Measurements from ENCODE around the gene ANO2.
A peak's percentile ranks its signal among the peaks of the same experiment; 100 is the strongest.
"Not testable (repeated sequence)": the region's sequence is repeated elsewhere in the genome, so short reads cannot be mapped to it uniquely, and the experiment has no call there.

The ANO2 gene

GRCh38 chr12:5889381-5890047, 55.5 kb downstream of the ANO2 start:
- Histone ChIP-seq H4K8ac (ENCODE audit: low read depth, low read length) (no peak overlapping the region), H3K14ac (ENCODE audit: low read length) (no peak overlapping the region), H3K4me2 (ENCODE audit: insufficient read depth, low read length, poor library complexity, severe bottlenecking) (no peak overlapping the region), H3K4me1 (ENCODE audit: control insufficient read depth in 2 of 2, insufficient read depth in 1 of 2, low read depth in 1 of 2, low read length in 2 of 2) (no peaks in the 10 kb centered on the region), H2BK12ac (ENCODE audit: low read length) (no peak overlapping the region), H2AFZ (ENCODE audit: low read length) (peak overlapping the region; percentile 51), H3K4ac (ENCODE audit: low read length) (no peak overlapping the region), H3K9me3 (replicated peaks in 1 of 2; ENCODE audit: control insufficient read depth in 2 of 2, insufficient read depth in 1 of 2, low read depth in 1 of 2, low read length in 2 of 2) (no peaks in the 10 kb centered on the region), H3K36me3 (replicated peaks in 1 of 2; ENCODE audit: control insufficient read depth in 2 of 2, insufficient read depth in 2 of 2, low read length in 2 of 2) (no peaks in the 10 kb centered on the region), H3K23ac (ENCODE audit: low read depth, low read length, poor library complexity) (no peak overlapping the region), H3K27ac (replicated peaks; ENCODE audit: low read length) (no peak overlapping the region), H2BK120ac (ENCODE audit: low read depth, low read length) (no peak overlapping the region), H2AK5ac (ENCODE audit: low read depth, low read length) (no peak overlapping the region), H3K9ac (ENCODE audit: low read depth, low read length, poor library complexity) (no peak overlapping the region), H3K18ac (ENCODE audit: low read length) (no peak overlapping the region), H3K4me3 (ENCODE audit: low read length in 2 of 2) (no peak overlapping the region), H2BK15ac (ENCODE audit: low read length) (no peak overlapping the region), H4K91ac (ENCODE audit: low read depth, low read length, poor library complexity) (no peak overlapping the region), H3K27me3 (ENCODE audit: control insufficient read depth in 3 of 3, insufficient read depth in 3 of 3, low read depth in 1 of 3, low read length in 3 of 3) (no peaks in the 10 kb centered on the region), H2BK5ac (ENCODE audit: low read length) (no peak overlapping the region), H3K79me1 (ENCODE audit: low read depth, low read length) (no peaks in the 10 kb centered on the region)
- WGBS, 2 donors (ENCODE audit: extremely low coverage in 2 of 2, insufficient read length in 2 of 2, insufficient replicate concordance in 1 of 2): no CpG with 5 or more reads among the region's 6 CpGs
- no peak for DNase-seq (ENCODE audit: low spot score)

- Histone ChIP-seq H3K23ac (ENCODE audit: low read depth, low read length, poor library complexity) (no peak overlapping the region), H4K91ac (ENCODE audit: low read depth, low read length, poor library complexity) (no peak overlapping the region), H3K9ac (ENCODE audit: low read depth, low read length, poor library complexity) (no peak overlapping the region), H3K4me3 (ENCODE audit: low read length in 2 of 2) (no peak overlapping the region), H2AFZ (ENCODE audit: low read length) (no peak overlapping the region), H2AK5ac (ENCODE audit: low read depth, low read length) (no peak overlapping the region), H3K4ac (ENCODE audit: low read length) (no peak overlapping the region), H2BK15ac (ENCODE audit: low read length) (no peak overlapping the region), H3K9me3 (replicated peaks in 1 of 2; ENCODE audit: control insufficient read depth in 2 of 2, insufficient read depth in 1 of 2, low read depth in 1 of 2, low read length in 2 of 2) (no peaks in the 10 kb centered on the region), H3K4me1 (ENCODE audit: control insufficient read depth in 2 of 2, insufficient read depth in 1 of 2, low read depth in 1 of 2, low read length in 2 of 2) (no peaks in the 10 kb centered on the region), H3K14ac (ENCODE audit: low read length) (no peak overlapping the region), H3K4me2 (ENCODE audit: insufficient read depth, low read length, poor library complexity, severe bottlenecking) (no peak overlapping the region), H2BK5ac (ENCODE audit: low read length) (no peak overlapping the region), H2BK12ac (ENCODE audit: low read length) (no peak overlapping the region), H3K27ac (replicated peaks; ENCODE audit: low read length) (no peak overlapping the region), H3K36me3 (replicated peaks in 1 of 2; ENCODE audit: control insufficient read depth in 2 of 2, insufficient read depth in 2 of 2, low read length in 2 of 2) (no peaks in the 10 kb centered on the region), H3K18ac (ENCODE audit: low read length) (peak overlapping the region; percentile 34), H3K27me3 (ENCODE audit: control insufficient read depth in 3 of 3, insufficient read depth in 3 of 3, low read depth in 1 of 3, low read length in 3 of 3) (no peaks in the 10 kb centered on the region), H2BK120ac (ENCODE audit: low read depth, low read length) (no peak overlapping the region), H4K8ac (ENCODE audit: low read depth, low read length) (no peak overlapping the region), H3K79me1 (ENCODE audit: low read depth, low read length) (no peaks in the 10 kb centered on the region)
- no CpG with 5 or more reads among the region's 26 CpGs for WGBS, 2 donors (ENCODE audit: extremely low coverage in 2 of 2, insufficient read length in 2 of 2, insufficient replicate concordance in 1 of 2)
- no peak for DNase-seq (ENCODE audit: low spot score)
These were observed 56.2 kb downstream of the ANO2 start for GRCh38 chr12:5888816-5889315.

- not testable (repeated sequence) for H2BK15ac ChIP-seq (ENCODE audit: low read length); H3K18ac ChIP-seq (ENCODE audit: low read length); H4K8ac ChIP-seq (ENCODE audit: low read depth, low read length); H3K4me2 ChIP-seq (ENCODE audit: insufficient read depth, low read length, poor library complexity, severe bottlenecking); H2BK12ac ChIP-seq (ENCODE audit: low read length); H3K36me3 ChIP-seq (replicated peaks in 1 of 2; ENCODE audit: control insufficient read depth in 2 of 2, insufficient read depth in 2 of 2, low read length in 2 of 2); H3K9ac ChIP-seq (ENCODE audit: low read depth, low read length, poor library complexity); H3K27ac ChIP-seq (replicated peaks; ENCODE audit: low read length); H3K27me3 ChIP-seq (ENCODE audit: control insufficient read depth in 3 of 3, insufficient read depth in 3 of 3, low read depth in 1 of 3, low read length in 3 of 3); H2BK5ac ChIP-seq (ENCODE audit: low read length); H2BK120ac ChIP-seq (ENCODE audit: low read depth, low read length); H3K23ac ChIP-seq (ENCODE audit: low read depth, low read length, poor library complexity); H3K79me1 ChIP-seq (ENCODE audit: low read depth, low read length); H3K14ac ChIP-seq (ENCODE audit: low read length); H2AFZ ChIP-seq (ENCODE audit: low read length); H3K4me3 ChIP-seq (ENCODE audit: low read length in 2 of 2); H3K9me3 ChIP-seq (replicated peaks in 1 of 2; ENCODE audit: control insufficient read depth in 2 of 2, insufficient read depth in 1 of 2, low read depth in 1 of 2, low read length in 2 of 2); H4K91ac ChIP-seq (ENCODE audit: low read depth, low read length, poor library complexity); H3K4me1 ChIP-seq (ENCODE audit: control insufficient read depth in 2 of 2, insufficient read depth in 1 of 2, low read depth in 1 of 2, low read length in 2 of 2); H3K4ac ChIP-seq (ENCODE audit: low read length); H2AK5ac ChIP-seq (ENCODE audit: low read depth, low read length); DNase-seq (ENCODE audit: low spot score)
- WGBS, 2 donors (ENCODE audit: extremely low coverage in 2 of 2, insufficient read length in 2 of 2, insufficient replicate concordance in 1 of 2): no CpG with 5 or more reads among the region's 16 CpGs
These were observed 57.2 kb downstream of the ANO2 start for GRCh38 chr12:5887819-5888218.

- Histone ChIP-seq H3K9ac (ENCODE audit: low read depth, low read length, poor library complexity) (no peak overlapping the region), H2BK5ac (ENCODE audit: low read length) (no peak overlapping the region), H3K18ac (ENCODE audit: low read length) (no peak overlapping the region), H3K4me2 (ENCODE audit: insufficient read depth, low read length, poor library complexity, severe bottlenecking) (no peak overlapping the region), H4K91ac (ENCODE audit: low read depth, low read length, poor library complexity) (no peak overlapping the region), H3K14ac (ENCODE audit: low read length) (no peak overlapping the region), H3K79me1 (ENCODE audit: low read depth, low read length) (no peaks in the 10 kb centered on the region), H2BK12ac (ENCODE audit: low read length) (no peak overlapping the region), H2BK120ac (ENCODE audit: low read depth, low read length) (no peak overlapping the region), H3K4me3 (ENCODE audit: low read length in 2 of 2) (no peak overlapping the region), H3K36me3 (replicated peaks in 1 of 2; ENCODE audit: control insufficient read depth in 2 of 2, insufficient read depth in 2 of 2, low read length in 2 of 2) (no peaks in the 10 kb centered on the region), H2BK15ac (ENCODE audit: low read length) (no peak overlapping the region), H4K8ac (ENCODE audit: low read depth, low read length) (no peak overlapping the region), H3K23ac (ENCODE audit: low read depth, low read length, poor library complexity) (no peak overlapping the region), H3K4me1 (ENCODE audit: control insufficient read depth in 2 of 2, insufficient read depth in 1 of 2, low read depth in 1 of 2, low read length in 2 of 2) (peaks cover 6 to 13% of the 10 kb centered on the region in 2 donors), H3K27ac (replicated peaks; ENCODE audit: low read length) (no peak overlapping the region), H2AFZ (ENCODE audit: low read length) (no peak overlapping the region), H3K27me3 (ENCODE audit: control insufficient read depth in 3 of 3, insufficient read depth in 3 of 3, low read depth in 1 of 3, low read length in 3 of 3) (no peaks in the 10 kb centered on the region), H3K9me3 (replicated peaks in 1 of 2; ENCODE audit: control insufficient read depth in 2 of 2, insufficient read depth in 1 of 2, low read depth in 1 of 2, low read length in 2 of 2) (no peaks in the 10 kb centered on the region), H2AK5ac (ENCODE audit: low read depth, low read length) (no peak overlapping the region), H3K4ac (ENCODE audit: low read length) (no peak overlapping the region)
- WGBS, 2 donors (ENCODE audit: extremely low coverage in 2 of 2, insufficient read length in 2 of 2, insufficient replicate concordance in 1 of 2): no CpG with 5 or more reads among the region's 3 CpGs
- no peak for DNase-seq (ENCODE audit: low spot score)
These were observed 60.2 kb downstream of the ANO2 start for GRCh38 chr12:5884866-5885265.
